Measurements from ENCODE around the gene OR10H4.
"Not testable (repeated sequence)": the region's sequence is repeated elsewhere in the genome, so short reads cannot be mapped to it uniquely, and the experiment has no call there.

DNA sequence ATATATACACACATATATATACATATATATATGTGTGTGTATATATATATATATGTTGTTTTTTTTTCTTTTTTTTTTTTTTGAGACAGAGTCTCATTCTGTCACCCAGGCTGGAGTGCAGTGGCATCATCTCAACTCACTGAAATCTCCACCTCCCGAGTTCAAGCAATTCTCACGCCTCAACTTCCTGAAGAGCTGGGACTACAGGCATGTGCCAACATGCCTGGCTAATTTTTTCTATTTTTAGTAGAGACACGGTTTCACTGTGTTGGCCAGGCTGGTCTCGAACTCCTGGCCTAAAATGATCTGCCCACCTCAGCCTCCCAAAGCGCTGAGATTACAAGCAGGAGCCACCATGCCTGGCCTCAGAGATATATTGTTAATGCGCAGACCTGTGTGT lies 37.0 kb downstream of the OR10H4 start:
- TF ChIP-seq, protein P1, sequence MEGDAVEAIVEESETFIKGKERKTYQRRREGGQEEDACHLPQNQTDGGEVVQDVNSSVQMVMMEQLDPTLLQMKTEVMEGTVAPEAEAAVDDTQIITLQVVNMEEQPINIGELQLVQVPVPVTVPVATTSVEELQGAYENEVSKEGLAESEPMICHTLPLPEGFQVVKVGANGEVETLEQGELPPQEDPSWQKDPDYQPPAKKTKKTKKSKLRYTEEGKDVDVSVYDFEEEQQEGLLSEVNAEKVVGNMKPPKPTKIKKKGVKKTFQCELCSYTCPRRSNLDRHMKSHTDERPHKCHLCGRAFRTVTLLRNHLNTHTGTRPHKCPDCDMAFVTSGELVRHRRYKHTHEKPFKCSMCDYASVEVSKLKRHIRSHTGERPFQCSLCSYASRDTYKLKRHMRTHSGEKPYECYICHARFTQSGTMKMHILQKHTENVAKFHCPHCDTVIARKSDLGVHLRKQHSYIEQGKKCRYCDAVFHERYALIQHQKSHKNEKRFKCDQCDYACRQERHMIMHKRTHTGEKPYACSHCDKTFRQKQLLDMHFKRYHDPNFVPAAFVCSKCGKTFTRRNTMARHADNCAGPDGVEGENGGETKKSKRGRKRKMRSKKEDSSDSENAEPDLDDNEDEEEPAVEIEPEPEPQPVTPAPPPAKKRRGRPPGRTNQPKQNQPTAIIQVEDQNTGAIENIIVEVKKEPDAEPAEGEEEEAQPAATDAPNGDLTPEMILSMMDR (IDR thresholded peaks at IDR 0.05), result not testable (repeated sequence)
- not testable (repeated sequence) for TF ChIP-seq POLR2A (IDR thresholded peaks at IDR 0.05)
